ENCODE data around the gene LTBP4. TPM values are rescaled to one million over a fixed set of nuclear protein-coding genes. Genes with fewer than 3 reads are reported as not detected.

LTBP4 gene
- total RNA-seq, 1 experiment from 2014 or later, result 30.8 TPM

- H3K27me3 Mint-ChIP-seq (ENCODE audit: insufficient read depth, unreplicated experiment), result no peaks in the 10 kb centered on the region
- DNase-seq, result no peak
- intact Hi-C loops (cut with micrococcal nuclease; ENCODE audit: unreplicated experiment), result no loop called here
- Histone ChIP-seq H3K4me3 (ENCODE audit: low read depth, low read length) (no peak overlapping the region), H3K27me3 (replicated peaks; ENCODE audit: control insufficient read depth, insufficient read depth, low read length) (no peaks in the 10 kb centered on the region), H3K36me3 (ENCODE audit: control insufficient read depth, insufficient read depth, low read length) (no peaks in the 10 kb centered on the region), H3K4me1 (no peaks in the 10 kb centered on the region), H3K9me3 (no peaks in the 10 kb centered on the region)
- TF ChIP-seq CTCF (IDR thresholded peaks at IDR 0.05; ENCODE audit: insufficient read depth in 1 of 2, low read depth in 1 of 2, low read length in 1 of 2, severe bottlenecking in 1 of 2, unreplicated experiment in 1 of 2), result no peak
- no peak overlapping the region for H3K27ac Mint-ChIP-seq (ENCODE audit: unreplicated experiment)
- H3K9me3 Mint-ChIP-seq (ENCODE audit: unreplicated experiment), result no peaks in the 10 kb centered on the region
- H3K4me3 Mint-ChIP-seq (ENCODE audit: unreplicated experiment), result no peak overlapping the region
- no peaks in the 10 kb centered on the region for H3K4me1 Mint-ChIP-seq (ENCODE audit: low read depth, unreplicated experiment)
- ChIA-PET POLR2A (no interaction called here), CTCF (no interaction called here)
- no TSS peak for BruUV-seq (replicated peaks)
- H3K36me3 Mint-ChIP-seq (ENCODE audit: insufficient read depth, unreplicated experiment), result peaks cover 21% of the 10 kb centered on the region
Observed at GRCh38 chr19:40673397-40673796, 72.2 kb downstream of the LTBP4 start.

GRCh38 chr19:40674291-40674690 lies 73.1 kb downstream of the LTBP4 start:
- no peak for TF ChIP-seq CTCF (IDR thresholded peaks at IDR 0.05; ENCODE audit: insufficient read depth in 1 of 2, low read depth in 1 of 2, low read length in 1 of 2, severe bottlenecking in 1 of 2, unreplicated experiment in 1 of 2)

GRCh38 chr19:40677156-40677555 lies 76.0 kb downstream of the LTBP4 start:
- no peaks in the 10 kb centered on the region for H3K9me3 ChIP-seq
- intact Hi-C loops (cut with micrococcal nuclease; ENCODE audit: unreplicated experiment), result no loop called here
- peaks cover 24% of the 10 kb centered on the region for H3K36me3 Mint-ChIP-seq (ENCODE audit: insufficient read depth, unreplicated experiment)
- no peak overlapping the region for H3K4me3 Mint-ChIP-seq (ENCODE audit: unreplicated experiment)
- CTCF ChIA-PET, result no interaction called here
- no peak overlapping the region for H3K27ac Mint-ChIP-seq (ENCODE audit: unreplicated experiment)
- no peaks in the 10 kb centered on the region for H3K27me3 Mint-ChIP-seq (ENCODE audit: insufficient read depth, unreplicated experiment)
- BruUV-seq (replicated peaks), result no TSS peak
- no peaks in the 10 kb centered on the region for H3K27me3 ChIP-seq (replicated peaks; ENCODE audit: control insufficient read depth, insufficient read depth, low read length)
- no peak overlapping the region for H3K4me3 ChIP-seq (ENCODE audit: low read depth, low read length)
- no peaks in the 10 kb centered on the region for H3K9me3 Mint-ChIP-seq (ENCODE audit: unreplicated experiment)
- H3K4me1 Mint-ChIP-seq (ENCODE audit: low read depth, unreplicated experiment), result no peaks in the 10 kb centered on the region
- no peaks in the 10 kb centered on the region for H3K36me3 ChIP-seq (ENCODE audit: control insufficient read depth, insufficient read depth, low read length)
- POLR2A ChIA-PET, result no interaction called here
- no peaks in the 10 kb centered on the region for H3K4me1 ChIP-seq
- no peak for TF ChIP-seq CTCF (IDR thresholded peaks at IDR 0.05; ENCODE audit: insufficient read depth in 1 of 2, low read depth in 1 of 2, low read length in 1 of 2, severe bottlenecking in 1 of 2, unreplicated experiment in 1 of 2)
- DNase-seq, result no peak

More at GRCh38 chr19:40674291-40674690, 73.1 kb downstream of the LTBP4 start:
- peaks cover 24% of the 10 kb centered on the region for H3K36me3 Mint-ChIP-seq (ENCODE audit: insufficient read depth, unreplicated experiment)
- no TSS peak for BruUV-seq (replicated peaks)
- H3K27ac Mint-ChIP-seq (ENCODE audit: unreplicated experiment), result no peak overlapping the region
- no peaks in the 10 kb centered on the region for H3K4me1 ChIP-seq
- ChIA-PET POLR2A (no interaction called here), CTCF (no interaction called here)
- H3K27me3 ChIP-seq (replicated peaks; ENCODE audit: control insufficient read depth, insufficient read depth, low read length), result no peaks in the 10 kb centered on the region
- no peak overlapping the region for H3K4me3 ChIP-seq (ENCODE audit: low read depth, low read length)
- intact Hi-C loops (cut with micrococcal nuclease; ENCODE audit: unreplicated experiment), result no loop called here
- no peaks in the 10 kb centered on the region for H3K36me3 ChIP-seq (ENCODE audit: control insufficient read depth, insufficient read depth, low read length)
- H3K9me3 ChIP-seq, result no peaks in the 10 kb centered on the region
- H3K27me3 Mint-ChIP-seq (ENCODE audit: insufficient read depth, unreplicated experiment), result no peaks in the 10 kb centered on the region
- DNase-seq, result no peak
- H3K4me1 Mint-ChIP-seq (ENCODE audit: low read depth, unreplicated experiment), result no peaks in the 10 kb centered on the region
- no peak overlapping the region for H3K4me3 Mint-ChIP-seq (ENCODE audit: unreplicated experiment)
- H3K9me3 Mint-ChIP-seq (ENCODE audit: unreplicated experiment), result no peaks in the 10 kb centered on the region

Other genes with a start within 250 kb of the LTBP4 start
- gene HIPK4, start 211.2 kb upstream of the LTBP4 start, total RNA-seq (2022), result not detected in 2 replicates
- gene PRX, start 188.0 kb upstream of the LTBP4 start, total RNA-seq (2022), result 2.5 TPM in 2 replicates
- gene SERTAD1, start 175.4 kb upstream of the LTBP4 start, total RNA-seq (2022), result 7.7 and 8.6 TPM in 2 replicates
- gene SERTAD3, start 157.0 kb upstream of the LTBP4 start, total RNA-seq (2022), result 45.2 and 52.2 TPM in 2 replicates
- gene BLVRB, start 135.6 kb upstream of the LTBP4 start, total RNA-seq (2022), result 75.2 and 101 TPM in 2 replicates
- gene SPTBN4, start 134.4 kb upstream of the LTBP4 start, total RNA-seq (2022), result 0.82 and 0.97 TPM in 2 replicates
- 81.6 and 82.6 TPM in 2 replicates for gene SHKBP1, start 24.5 kb upstream of the LTBP4 start, total RNA-seq (2022)
- gene NUMBL, start 89.3 kb downstream of the LTBP4 start, total RNA-seq (2022), result 21.1 and 22.0 TPM in 2 replicates
- 30.9 and 35.7 TPM in 2 replicates for gene COQ8B, start 115.5 kb downstream of the LTBP4 start, total RNA-seq (2022)
- gene ITPKC, start 115.7 kb downstream of the LTBP4 start, total RNA-seq (2022), result 28.5 and 31.2 TPM in 2 replicates
- 28.0 and 29.2 TPM in 2 replicates for gene ACTMAP, start 149.1 kb downstream of the LTBP4 start, total RNA-seq (2022)
- gene SNRPA, start 149.8 kb downstream of the LTBP4 start, total RNA-seq (2022), result 133 and 134 TPM in 2 replicates
- 1.1 and 1.3 TPM in 2 replicates for gene MIA, start 174.2 kb downstream of the LTBP4 start, total RNA-seq (2022)
- 19.9 and 21.5 TPM in 2 replicates for gene RAB4B, start 176.9 kb downstream of the LTBP4 start, total RNA-seq (2022)
- 135 and 144 TPM in 2 replicates for gene EGLN2, start 197.8 kb downstream of the LTBP4 start, total RNA-seq (2022)
- not detected in 2 replicates for gene CYP2A6, start 249.1 kb downstream of the LTBP4 start, total RNA-seq (2022)